ENCODE data around the gene PNMA8B. TPM values are rescaled to one million over a fixed set of nuclear protein-coding genes. Genes with fewer than 3 reads are reported as not detected.

Gene PNMA8B
- total RNA-seq, 1 experiment from 2014 or later, result not detected

GRCh38 chr19:46449228-46449627 lies 46.4 kb downstream of the PNMA8B start:
- peaks cover 23% of the 10 kb centered on the region for H3K4me1 Mint-ChIP-seq (ENCODE audit: insufficient read depth, unreplicated experiment)
- no peak for DNase-seq (ENCODE audit: unreplicated experiment)
- no peaks in the 10 kb centered on the region for H3K36me3 Mint-ChIP-seq (ENCODE audit: insufficient read depth, unreplicated experiment)
- no peak for TF ChIP-seq CTCF (IDR thresholded peaks at IDR 0.05; ENCODE audit: unreplicated experiment)
- no peak overlapping the region for H3K4me3 Mint-ChIP-seq (ENCODE audit: unreplicated experiment)
- no peaks in the 10 kb centered on the region for H3K27me3 Mint-ChIP-seq (ENCODE audit: insufficient read depth, unreplicated experiment)
- CTCF ChIA-PET, result no interaction called here
- POLR2A ChIA-PET, result interaction anchor here (1.7 to 3.8 kb wide), 2 partner anchors 15 to 24 kb away, joined by 3 to 28 read pairs; no protein-coding TSS in a partner anchor
- no peaks in the 10 kb centered on the region for H3K9me3 Mint-ChIP-seq (ENCODE audit: unreplicated experiment)
- intact Hi-C loops (cut with micrococcal nuclease), result no loop called here
- no peak overlapping the region for H3K27ac Mint-ChIP-seq (ENCODE audit: low read depth, unreplicated experiment)
- BruUV-seq (replicated peaks), result no TSS peak

- Mint-ChIP-seq H3K36me3 (ENCODE audit: insufficient read depth, unreplicated experiment) (no peaks in the 10 kb centered on the region), H3K27ac (ENCODE audit: low read depth, unreplicated experiment) (no peak overlapping the region), H3K27me3 (ENCODE audit: insufficient read depth, unreplicated experiment) (no peaks in the 10 kb centered on the region), H3K4me1 (ENCODE audit: insufficient read depth, unreplicated experiment) (peaks cover 16% of the 10 kb centered on the region), H3K4me3 (ENCODE audit: unreplicated experiment) (no peak overlapping the region), H3K9me3 (ENCODE audit: unreplicated experiment) (no peaks in the 10 kb centered on the region)
- DNase-seq (ENCODE audit: unreplicated experiment), result no peak
- ChIA-PET CTCF (interaction anchor here (0.6 to 1.2 kb wide), 2 partner anchors 13 to 18 kb away, joined by 3 read pairs; no protein-coding TSS in a partner anchor), POLR2A (interaction anchor here (3.8 kb wide), 1 partner anchor 25 kb away, joined by 28 read pairs; no protein-coding TSS in a partner anchor)
- BruUV-seq (replicated peaks), result no TSS peak
- no peak for TF ChIP-seq CTCF (IDR thresholded peaks at IDR 0.05; ENCODE audit: unreplicated experiment)
- intact Hi-C loops (cut with micrococcal nuclease), result no loop called here
Observed at GRCh38 chr19:46448601-46449000, 47.1 kb downstream of the PNMA8B start.

- intact Hi-C loops (cut with micrococcal nuclease), result no loop called here
- peaks cover 19% of the 10 kb centered on the region for H3K4me1 Mint-ChIP-seq (ENCODE audit: insufficient read depth, unreplicated experiment)
- no peak overlapping the region for H3K27ac Mint-ChIP-seq (ENCODE audit: low read depth, unreplicated experiment)
- no peak for TF ChIP-seq CTCF (IDR thresholded peaks at IDR 0.05; ENCODE audit: unreplicated experiment)
- CTCF ChIA-PET, result interaction anchor here (1.2 kb wide), 1 partner anchor 13 kb away, joined by 3 read pairs; no protein-coding TSS in a partner anchor
- no peak overlapping the region for H3K4me3 Mint-ChIP-seq (ENCODE audit: unreplicated experiment)
- BruUV-seq (replicated peaks), result no TSS peak
- no peaks in the 10 kb centered on the region for H3K9me3 Mint-ChIP-seq (ENCODE audit: unreplicated experiment)
- no peaks in the 10 kb centered on the region for H3K36me3 Mint-ChIP-seq (ENCODE audit: insufficient read depth, unreplicated experiment)
- H3K27me3 Mint-ChIP-seq (ENCODE audit: insufficient read depth, unreplicated experiment), result no peaks in the 10 kb centered on the region
- POLR2A ChIA-PET, result interaction anchor here (1.1 kb wide), 1 partner anchor 9 kb away, joined by 3 read pairs; no protein-coding TSS in a partner anchor
- DNase-seq (ENCODE audit: unreplicated experiment), result no peak
Observed at GRCh38 chr19:46447824-46448223, 47.8 kb downstream of the PNMA8B start.

- Mint-ChIP-seq H3K9me3 (ENCODE audit: unreplicated experiment) (no peaks in the 10 kb centered on the region), H3K4me1 (ENCODE audit: insufficient read depth, unreplicated experiment) (peaks cover 20% of the 10 kb centered on the region), H3K27me3 (ENCODE audit: insufficient read depth, unreplicated experiment) (no peaks in the 10 kb centered on the region), H3K36me3 (ENCODE audit: insufficient read depth, unreplicated experiment) (no peaks in the 10 kb centered on the region), H3K4me3 (ENCODE audit: unreplicated experiment) (no peak overlapping the region), H3K27ac (ENCODE audit: low read depth, unreplicated experiment) (no peak overlapping the region)
- CTCF ChIA-PET, result no interaction called here
- TF ChIP-seq CTCF (IDR thresholded peaks at IDR 0.05; ENCODE audit: unreplicated experiment), result no peak
- BruUV-seq (replicated peaks), result no TSS peak
- POLR2A ChIA-PET, result interaction anchor here (1.1 kb wide), 1 partner anchor 10 kb away, joined by 3 read pairs; no protein-coding TSS in a partner anchor
- intact Hi-C loops (cut with micrococcal nuclease), result no loop called here
- DNase-seq (ENCODE audit: unreplicated experiment), result no peak
Observed at GRCh38 chr19:46447006-46447405, 48.7 kb downstream of the PNMA8B start.
